Measurements from ENCODE around the gene RALGPS2.

GRCh38 chr1:178746345-178746744 lies 21.3 kb downstream of the RALGPS2 start:
- TF ChIP-seq ZNF394 (tag by site-specific recombination; IDR thresholded peaks at IDR 0.05; ENCODE audit: borderline replicate concordance) (no peak), CTCF (tag by site-specific recombination; IDR thresholded peaks at IDR 0.05) (no peak), YY1 (tag by site-specific recombination; IDR thresholded peaks at IDR 0.05) (no peak), ZNF18 (tag by site-specific recombination; IDR thresholded peaks at IDR 0.05) (no peak), ZNF239 (tag by site-specific recombination; IDR thresholded peaks at IDR 0.05) (no peak), PRDM10 (tag by site-specific recombination; IDR thresholded peaks at IDR 0.05) (no peak), ZNF639 (tag by site-specific recombination; IDR thresholded peaks at IDR 0.05) (no peak)

All from HEK293 (cell line).